Daoy (cell line): Measurements from ENCODE around the gene NCBP3. TPM values are rescaled to one million over a fixed set of nuclear protein-coding genes. Genes with fewer than 3 reads are reported as not detected.

Source experiments
- DNase-seq: peaks from one replicate; pipeline ENCODE4 v3.0.0-alpha.2; 2015; ENCODE audit warnings: low read depth
- total RNA-seq: library from RNA; depleted of rRNA; stranded (reverse); fragments of >200 nt; shearing (Covaris generic); gene quantifications from 2 replicates; pipeline ENCODE4 v1.2.3, GENCODE V29; 2014; rRNA removed

The NCBP3 gene
- total RNA-seq: 18.8 and 30.4 TPM in 2 replicates

GRCh38 chr17:3845621-3846436, at the start of gene NCBP3:
TSS of gene NCBP3 (minus strand) at chr17:3846246. CDS start at chr17:3846223, 23 bp downstream.
- peak; percentile 96 for DNase-seq

- no peak for DNase-seq
Measured at GRCh38 chr17:3895354-3895753, 49.3 kb upstream of the NCBP3 start.

- DNase-seq: peak; percentile 77
Measured at GRCh38 chr17:3894911-3895343, 48.9 kb upstream of the NCBP3 start.

- no peak for DNase-seq
Measured at GRCh38 chr17:3894188-3894587, 48.1 kb upstream of the NCBP3 start.

GRCh38 chr17:3893720-3894116, 47.7 kb upstream of the NCBP3 start:
- DNase-seq: no peak

- peak; percentile 93 for DNase-seq
Measured at GRCh38 chr17:3893003-3893719, 47.1 kb upstream of the NCBP3 start, which contains the start of gene CAMKK1. TSS of gene CAMKK1 (minus strand) at chr17:3893053. CDS start at chr17:3885687, 7,366 bp downstream.

- DNase-seq: peak; percentile 84
Measured at GRCh38 chr17:3892095-3892998, 46.3 kb upstream of the NCBP3 start.

- no peak for DNase-seq
Measured at GRCh38 chr17:3891626-3892094, 45.6 kb upstream of the NCBP3 start.

- no peak for DNase-seq
Measured at GRCh38 chr17:3890878-3891219, 44.8 kb upstream of the NCBP3 start.

GRCh38 chr17:3890082-3890877, 44.2 kb upstream of the NCBP3 start:
- DNase-seq: peak; percentile 99

GRCh38 chr17:3889325-3890012, 43.4 kb upstream of the NCBP3 start:
- peak; percentile 41 for DNase-seq

GRCh38 chr17:3888343-3889171, 42.5 kb upstream of the NCBP3 start:
- peak; percentile 97 for DNase-seq

GRCh38 chr17:3887804-3888203, 41.8 kb upstream of the NCBP3 start:
- DNase-seq: peak; percentile 37

GRCh38 chr17:3887394-3887793, 41.3 kb upstream of the NCBP3 start:
- DNase-seq: no peak

GRCh38 chr17:3886776-3887175, 40.7 kb upstream of the NCBP3 start:
- no peak for DNase-seq

GRCh38 chr17:3885970-3886369, 39.9 kb upstream of the NCBP3 start:
- DNase-seq: peak; percentile 92

- peak; percentile 66 for DNase-seq
Measured at GRCh38 chr17:3885271-3885670, 39.2 kb upstream of the NCBP3 start.

- DNase-seq: no peak
Measured at GRCh38 chr17:3884188-3884587, 38.1 kb upstream of the NCBP3 start.

- no peak for DNase-seq
Measured at GRCh38 chr17:3882276-3882675, 36.2 kb upstream of the NCBP3 start.
